ENCODE data around the gene SHBG. TPM values are rescaled to one million over a fixed set of nuclear protein-coding genes. Genes with fewer than 3 reads are reported as not detected.

Gene SHBG
- total RNA-seq, 4 donors from 2014 or later: 0.37 to 2.5 TPM; not detected in 2

DNA sequence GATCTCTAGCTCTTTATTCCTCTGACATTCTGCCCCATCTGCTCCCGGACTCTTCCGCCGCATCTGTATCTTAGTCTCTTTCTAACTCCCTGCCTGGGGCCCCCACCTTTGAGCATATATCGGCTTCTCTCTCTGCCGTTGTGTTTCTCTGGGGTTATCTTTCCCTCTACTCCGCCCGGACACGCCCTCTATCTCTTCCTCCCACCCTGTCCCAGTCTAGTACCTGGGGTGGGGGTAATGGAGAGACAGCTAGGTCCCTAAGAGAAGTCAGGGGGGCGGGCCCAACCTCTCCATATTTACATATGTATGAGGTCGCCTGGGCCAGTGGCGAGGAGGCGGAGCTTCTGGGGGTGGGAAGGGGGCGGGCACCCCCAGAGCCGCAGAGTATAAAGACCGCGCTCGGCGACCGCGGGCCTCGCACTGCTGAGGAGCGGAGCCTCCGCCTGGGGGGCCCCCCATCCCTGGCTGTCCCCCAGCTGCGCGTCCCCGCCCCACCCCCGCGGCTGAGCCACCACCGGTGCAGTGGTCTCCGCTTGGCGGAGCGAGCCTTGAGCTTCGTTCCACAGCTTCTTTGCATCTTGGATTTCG is 20.7 kb downstream of the SHBG start, which contains the start of gene ATP1B2:
Gene ATP1B2, plus strand, starts transcription at position 418 of the 588 bp plus-strand sequence. CDS start 593 bp downstream, outside the sequence.
- ATAC-seq (ENCODE audit: low FRiP score) (peak; percentile 60), DNase-seq (ENCODE audit: low spot score) (peak; percentile 58)
- TF ChIP-seq, protein P1, sequence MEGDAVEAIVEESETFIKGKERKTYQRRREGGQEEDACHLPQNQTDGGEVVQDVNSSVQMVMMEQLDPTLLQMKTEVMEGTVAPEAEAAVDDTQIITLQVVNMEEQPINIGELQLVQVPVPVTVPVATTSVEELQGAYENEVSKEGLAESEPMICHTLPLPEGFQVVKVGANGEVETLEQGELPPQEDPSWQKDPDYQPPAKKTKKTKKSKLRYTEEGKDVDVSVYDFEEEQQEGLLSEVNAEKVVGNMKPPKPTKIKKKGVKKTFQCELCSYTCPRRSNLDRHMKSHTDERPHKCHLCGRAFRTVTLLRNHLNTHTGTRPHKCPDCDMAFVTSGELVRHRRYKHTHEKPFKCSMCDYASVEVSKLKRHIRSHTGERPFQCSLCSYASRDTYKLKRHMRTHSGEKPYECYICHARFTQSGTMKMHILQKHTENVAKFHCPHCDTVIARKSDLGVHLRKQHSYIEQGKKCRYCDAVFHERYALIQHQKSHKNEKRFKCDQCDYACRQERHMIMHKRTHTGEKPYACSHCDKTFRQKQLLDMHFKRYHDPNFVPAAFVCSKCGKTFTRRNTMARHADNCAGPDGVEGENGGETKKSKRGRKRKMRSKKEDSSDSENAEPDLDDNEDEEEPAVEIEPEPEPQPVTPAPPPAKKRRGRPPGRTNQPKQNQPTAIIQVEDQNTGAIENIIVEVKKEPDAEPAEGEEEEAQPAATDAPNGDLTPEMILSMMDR (IDR thresholded peaks at IDR 0.05): no peak

DNA sequence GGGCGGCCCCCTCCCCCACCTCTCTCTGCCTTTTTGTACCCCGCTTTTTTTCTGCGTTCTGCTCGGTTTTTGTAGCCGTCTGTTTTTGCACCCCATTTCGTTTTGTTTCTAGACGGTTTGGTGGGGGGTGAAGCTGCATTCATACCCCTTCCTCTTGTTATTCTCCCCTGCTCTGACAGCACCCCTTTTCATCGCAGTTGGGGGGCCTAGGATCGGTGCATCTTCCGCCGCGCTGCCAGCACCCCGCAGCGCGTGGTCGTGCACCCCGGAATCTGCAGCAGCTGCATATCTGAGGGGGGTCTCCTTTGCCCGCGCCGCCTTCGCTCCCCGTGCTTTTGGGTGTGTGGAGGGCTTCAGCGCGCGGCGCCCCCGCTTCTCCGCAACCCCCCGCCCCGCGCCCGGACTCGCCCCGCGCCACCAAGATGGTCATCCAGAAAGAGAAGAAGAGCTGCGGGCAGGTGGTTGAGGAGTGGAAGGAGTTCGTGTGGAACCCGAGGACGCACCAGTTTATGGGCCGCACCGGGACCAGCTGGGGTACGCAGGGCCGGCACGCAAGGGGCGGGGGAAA is 21.2 kb downstream of the SHBG start:
- DNase-seq (ENCODE audit: low spot score) (no peak), ATAC-seq (ENCODE audit: low FRiP score) (no peak)
- TF ChIP-seq, protein P1 (IDR thresholded peaks at IDR 0.05): no peak

DNA sequence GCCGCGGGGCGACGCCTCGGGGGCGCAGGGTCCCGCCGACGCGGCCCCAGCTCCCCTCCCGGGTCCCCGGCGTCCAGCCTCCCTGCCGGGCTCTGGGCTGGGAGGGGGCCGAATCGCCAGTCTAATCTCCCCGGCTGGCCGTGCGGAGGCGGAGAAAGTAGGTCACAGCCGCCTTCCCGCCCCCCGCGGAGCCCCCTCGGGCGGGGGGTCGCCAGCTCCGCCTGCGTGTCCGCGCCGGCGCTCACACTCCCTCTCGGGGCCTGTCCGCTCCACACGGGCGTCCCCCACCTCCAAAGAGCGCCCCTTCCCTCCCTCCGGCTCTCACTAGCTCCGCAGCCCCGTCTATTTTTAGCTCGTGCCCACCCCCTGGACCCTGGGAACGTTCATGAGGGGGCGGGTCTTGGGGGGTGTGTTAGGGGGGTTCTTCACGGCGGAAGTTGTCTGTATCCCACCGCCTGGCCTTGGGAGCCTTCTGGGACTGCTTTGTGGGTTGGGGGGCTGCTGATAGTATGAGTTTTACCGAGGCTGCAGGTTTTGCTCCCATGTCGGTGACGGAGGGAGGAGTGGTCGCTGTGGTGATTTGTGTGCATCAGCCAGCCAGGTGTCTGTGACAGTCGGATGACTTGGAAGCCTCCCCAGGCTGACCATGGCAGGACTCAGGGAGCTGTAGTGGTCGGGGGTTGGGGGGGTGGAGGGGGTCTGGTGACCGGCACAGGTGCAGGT is 21.9 kb downstream of the SHBG start:
- TF ChIP-seq, protein P1 (IDR thresholded peaks at IDR 0.05): no peak
- no peak for ATAC-seq (ENCODE audit: low FRiP score)
- DNase-seq (ENCODE audit: low spot score): no peak

DNA sequence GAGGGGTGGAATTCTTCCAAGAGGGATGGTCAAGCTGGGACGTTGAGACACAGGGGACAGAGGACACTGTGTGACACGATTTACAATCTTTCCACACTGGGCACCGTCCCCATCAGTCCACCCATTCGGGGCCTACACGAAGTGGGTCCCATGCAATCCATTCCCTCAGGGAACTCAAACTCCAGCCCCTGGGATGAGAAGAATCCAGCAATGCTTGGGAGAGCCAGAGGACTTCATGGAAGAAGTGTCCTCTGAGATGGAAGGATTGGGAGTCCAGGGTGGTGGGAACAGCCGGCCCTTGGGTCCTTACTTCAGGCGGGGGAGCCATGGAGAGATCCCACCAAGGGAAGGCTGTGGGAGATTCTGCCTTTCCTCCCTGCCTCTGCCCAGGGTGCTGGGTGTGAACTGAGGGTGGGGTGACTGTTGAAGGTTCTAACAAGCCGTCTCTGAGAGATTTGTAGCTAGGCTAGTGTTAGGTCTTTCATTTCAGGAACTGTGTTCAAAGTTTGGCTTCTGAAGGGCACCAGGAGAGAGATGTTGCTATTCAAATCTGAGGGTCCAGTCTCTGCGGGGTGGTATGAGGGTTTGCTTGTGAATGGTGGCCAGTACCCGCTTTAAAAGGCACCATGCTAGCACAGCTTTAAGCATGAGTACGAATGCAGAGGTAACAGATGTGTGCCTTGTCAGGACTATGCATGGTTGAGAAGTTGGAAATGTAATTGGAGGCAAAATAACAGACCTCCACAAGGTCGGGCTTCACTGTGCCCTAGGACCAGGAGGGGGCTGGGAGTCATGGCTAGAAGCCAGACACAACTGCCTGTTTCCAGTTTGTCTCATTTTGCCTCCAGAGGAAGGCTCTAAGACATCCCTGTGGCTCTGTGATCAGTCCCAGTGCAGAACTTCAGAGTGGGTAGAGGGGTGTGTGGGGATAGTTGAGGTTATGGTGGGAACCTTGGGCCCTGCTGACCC is 22.7 kb downstream of the SHBG start:
- TF ChIP-seq, protein P1 (IDR thresholded peaks at IDR 0.05): no peak
- ATAC-seq (ENCODE audit: low FRiP score) (no peak), DNase-seq (ENCODE audit: low spot score) (no peak)

DNA sequence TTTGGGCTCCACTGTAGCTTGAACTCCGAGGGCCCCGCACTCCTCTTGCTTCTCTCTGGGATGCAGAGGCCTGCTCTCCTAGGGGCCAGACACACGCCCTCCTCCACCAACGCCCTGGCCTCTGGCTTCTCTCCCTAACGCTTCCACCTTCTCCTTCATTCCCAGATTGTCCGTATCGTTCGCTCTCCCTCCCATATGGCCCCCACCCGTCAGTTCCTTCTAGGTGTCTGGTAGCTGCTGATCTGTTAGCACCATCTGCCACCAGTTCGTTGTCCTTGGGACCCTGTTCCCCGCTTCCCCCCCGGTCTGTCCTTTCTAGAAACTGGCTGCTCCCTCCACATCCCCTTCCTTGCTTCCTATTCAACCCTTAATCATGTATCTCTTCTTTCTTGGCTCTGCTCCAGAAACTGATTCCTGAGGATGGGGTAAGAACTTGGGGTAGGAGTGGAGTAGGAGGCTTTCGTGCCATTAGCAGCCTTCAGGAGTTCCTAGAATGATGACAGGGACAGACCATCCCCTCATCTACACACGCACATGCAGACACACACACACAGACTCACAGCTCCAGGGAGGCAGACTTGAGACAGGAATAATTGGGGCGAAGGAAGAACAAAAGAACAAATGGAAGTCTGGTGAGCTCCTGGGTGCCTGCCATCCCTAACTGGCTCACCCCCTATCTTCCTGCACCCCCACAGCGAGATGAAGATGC is 25.1 kb downstream of the SHBG start:
- TF ChIP-seq, protein P1 (IDR thresholded peaks at IDR 0.05): no peak
- DNase-seq (ENCODE audit: low spot score) (no peak), ATAC-seq (ENCODE audit: low FRiP score) (no peak)

DNA sequence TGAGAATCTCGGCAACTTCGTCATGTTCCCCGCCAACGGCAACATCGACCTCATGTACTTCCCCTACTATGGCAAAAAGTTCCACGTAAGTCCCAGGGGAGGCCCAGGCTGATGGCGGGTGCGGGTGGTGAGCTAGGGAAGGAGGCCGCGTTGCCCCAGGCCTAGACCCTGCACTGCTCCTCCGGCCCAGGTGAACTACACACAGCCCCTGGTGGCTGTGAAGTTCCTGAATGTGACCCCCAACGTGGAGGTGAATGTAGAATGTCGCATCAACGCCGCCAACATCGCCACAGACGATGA is 25.6 kb downstream of the SHBG start:
- TF ChIP-seq, protein P1 (IDR thresholded peaks at IDR 0.05): no peak
- ATAC-seq (ENCODE audit: low FRiP score) (no peak), DNase-seq (ENCODE audit: low spot score) (no peak)

Measured in omental fat pad (tissue), 4 donors.